Dermis blood vessel endothelial cell (primary cell): Measurements from ENCODE around the gene SHKBP1. TPM values are rescaled to one million over a fixed set of nuclear protein-coding genes. Genes with fewer than 3 reads are reported as not detected.
"Not testable (repeated sequence)": the region's sequence is repeated elsewhere in the genome, so short reads cannot be mapped to it uniquely, and the experiment has no call there.

Source experiments
- DNase-seq: peaks from one replicate; pipeline ENCODE4 v3.0.0; 2010
- total RNA-seq: library from RNA; depleted of rRNA; stranded (reverse); fragments of >200 nt; gene quantifications from 2 replicates; pipeline ENCODE4 v1.2.3, GENCODE V29; 2014

SHKBP1 gene
- 27.7 and 67.0 TPM in 2 replicates for total RNA-seq

DNA sequence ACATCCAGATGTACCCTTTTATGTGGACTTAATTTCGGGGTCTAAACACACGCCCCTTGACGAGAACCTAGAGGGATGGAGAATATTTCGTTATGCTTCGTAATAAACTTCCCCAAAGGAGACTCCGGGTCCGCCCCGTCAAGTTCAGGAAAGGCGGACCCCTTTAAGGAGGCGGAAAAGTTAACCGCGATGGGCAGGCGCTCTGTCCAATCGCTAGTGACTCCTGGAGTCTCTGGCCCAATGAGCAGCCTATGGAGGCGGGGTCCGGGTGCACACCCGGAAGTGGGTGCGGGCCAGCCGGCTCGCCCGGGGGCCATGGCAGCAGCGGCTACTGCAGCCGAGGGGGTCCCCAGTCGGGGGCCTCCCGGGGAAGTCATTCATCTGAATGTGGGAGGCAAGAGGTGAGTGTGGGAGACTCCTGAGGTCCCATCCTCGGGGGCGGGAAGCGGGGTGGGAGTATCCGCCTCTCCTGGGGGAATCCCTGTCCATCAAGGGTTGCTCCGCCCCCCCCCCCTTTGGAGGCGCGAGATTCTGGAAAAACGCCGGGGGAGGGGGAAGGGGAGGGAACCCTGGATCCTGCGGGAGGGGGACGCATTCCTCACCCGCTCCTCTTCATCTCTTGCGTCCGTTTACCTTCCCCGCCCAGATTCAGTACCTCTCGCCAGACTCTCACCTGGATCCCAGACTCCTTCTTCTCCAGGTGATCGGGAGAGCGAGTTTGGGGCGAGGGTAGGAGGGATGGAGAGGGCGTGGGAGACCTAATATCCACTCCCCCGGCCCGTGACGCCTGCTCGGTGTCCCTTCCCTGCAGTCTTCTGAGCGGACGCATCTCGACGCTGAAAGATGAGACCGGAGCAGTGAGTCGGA lies at the start of gene SHKBP1:
Gene SHKBP1, plus strand, starts transcription at position 289 of the 867 bp plus-strand sequence. Its CDS starts 27 bp downstream, at position 316.
- peak; percentile 96 for DNase-seq

- DNase-seq: no peak
These were observed 48.6 kb upstream of the SHKBP1 start for GRCh38 chr19:40528078-40528477.

DNA sequence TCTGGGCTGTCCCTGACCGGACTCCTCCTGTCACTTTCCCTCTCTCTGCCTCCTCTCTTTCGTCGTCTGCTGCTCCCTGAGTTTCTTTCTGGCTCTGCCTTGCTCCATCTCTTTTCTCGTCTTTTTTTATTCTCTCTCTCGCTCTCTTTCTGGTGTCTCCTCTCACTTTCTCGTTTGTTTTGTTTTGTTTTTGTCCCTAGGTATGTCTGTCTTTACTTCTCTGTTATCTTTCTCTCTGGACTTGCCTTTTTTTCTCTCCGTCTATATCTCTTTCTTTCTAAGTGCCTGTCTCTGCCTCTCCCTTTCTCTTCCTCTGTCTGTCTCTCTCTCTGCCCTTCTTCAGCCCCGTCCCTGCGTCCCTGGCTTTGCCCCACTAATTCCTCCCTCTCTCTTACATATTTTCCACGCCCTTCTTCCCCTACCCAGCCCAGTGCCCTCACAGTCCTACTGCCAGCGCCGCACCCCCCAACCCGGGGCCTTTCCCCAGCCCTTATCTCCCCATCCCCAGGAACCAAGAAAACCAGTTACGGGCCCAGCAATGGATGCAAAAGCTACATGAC lies 48.1 kb upstream of the SHKBP1 start:
- DNase-seq: no peak

- peak; percentile 88 for DNase-seq
These were observed 47.3 kb upstream of the SHKBP1 start for GRCh38 chr19:40529093-40529954.

- DNase-seq: no peak
These were observed 46.4 kb upstream of the SHKBP1 start for GRCh38 chr19:40530091-40530901.

- no peak for DNase-seq
These were observed 43.2 kb upstream of the SHKBP1 start for GRCh38 chr19:40533508-40533907.

GRCh38 chr19:40534148-40534547 lies 42.5 kb upstream of the SHKBP1 start:
- DNase-seq: no peak

GRCh38 chr19:40539070-40539469 lies 37.6 kb upstream of the SHKBP1 start:
- no peak for DNase-seq

- no peak for DNase-seq
These were observed 34.3 kb upstream of the SHKBP1 start for GRCh38 chr19:40542202-40542859.

- DNase-seq: no peak
These were observed 33.6 kb upstream of the SHKBP1 start for GRCh38 chr19:40543029-40543597.

DNA sequence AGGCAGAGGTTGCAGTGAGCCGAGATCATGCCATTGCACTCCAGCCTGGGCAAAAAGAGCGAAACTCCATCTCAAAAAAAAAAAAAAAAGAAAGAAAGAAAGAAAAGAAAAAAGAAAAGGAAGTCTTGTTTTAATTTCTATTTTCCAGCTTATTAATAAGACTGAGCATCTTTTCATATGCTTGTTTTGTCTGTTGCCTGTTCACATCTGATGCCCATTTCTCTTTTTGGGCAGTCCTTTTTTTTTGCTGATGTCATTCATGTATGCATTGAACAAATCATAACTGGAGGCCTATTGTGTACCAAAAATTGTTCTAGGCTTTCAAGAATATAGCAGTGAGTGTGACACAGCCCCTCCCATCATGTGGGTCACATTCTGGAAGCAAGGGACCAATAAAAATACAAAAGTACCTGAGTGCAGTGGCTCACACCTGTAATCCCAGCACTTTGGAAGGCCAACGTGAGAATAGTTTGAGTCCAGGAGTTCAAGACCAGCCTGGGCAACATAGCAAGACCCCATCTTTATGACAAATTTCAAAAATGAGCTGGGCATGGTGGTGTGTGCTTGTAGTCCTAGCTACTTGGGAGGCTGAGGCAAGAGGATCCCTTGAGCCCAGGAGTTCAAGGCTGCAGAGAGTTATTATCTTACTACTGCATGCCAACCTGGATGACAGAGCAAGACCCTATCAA lies 30.4 kb upstream of the SHKBP1 start:
- DNase-seq: not testable (repeated sequence)

DNA sequence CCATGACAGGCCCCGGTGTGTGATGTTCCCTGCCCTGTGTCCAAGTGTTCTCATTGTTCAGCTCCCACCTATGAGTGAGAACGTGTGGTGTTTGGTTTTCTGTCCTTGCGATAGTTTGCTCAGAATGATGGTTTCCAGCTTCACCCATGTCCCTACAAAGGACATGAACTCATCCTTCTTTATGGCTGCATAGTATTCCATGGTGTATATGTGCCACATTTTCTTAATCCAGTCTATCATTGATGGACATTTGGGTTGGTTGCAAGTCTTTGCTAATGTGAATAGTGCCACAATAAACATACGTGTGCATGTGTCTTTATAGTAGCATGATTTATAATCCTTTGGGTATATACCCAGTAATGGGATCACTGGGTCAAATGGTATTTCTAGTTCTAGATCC lies 29.5 kb upstream of the SHKBP1 start:
- not testable (repeated sequence) for DNase-seq

- DNase-seq: no peak
These were observed 28.8 kb upstream of the SHKBP1 start for GRCh38 chr19:40547836-40548235.

GRCh38 chr19:40549007-40549708 lies 27.5 kb upstream of the SHKBP1 start:
- peak; percentile 73 for DNase-seq

GRCh38 chr19:40550951-40551350 lies 25.7 kb upstream of the SHKBP1 start:
- no peak for DNase-seq

- no peak for DNase-seq
These were observed 23.8 kb upstream of the SHKBP1 start for GRCh38 chr19:40552848-40553247.

- no peak for DNase-seq
These were observed 22.5 kb upstream of the SHKBP1 start for GRCh38 chr19:40553885-40554857.

GRCh38 chr19:40555978-40556689 lies 20.5 kb upstream of the SHKBP1 start:
- no peak for DNase-seq
